Esophagus muscularis mucosa (tissue), 3 donors: ENCODE results near the gene POFUT2.

Experiments used
- POLR2A ChIP-seq: fragments of 450-650 bp; IDR thresholded peaks from one replicate; pipeline ENCODE4 v1.6.1; 2017; ENCODE audit warnings: antibody characterized with exemption, moderate library complexity, mild to moderate bottlenecking, low read depth
- POLR2AphosphoS5 ChIP-seq, 2 donors: sonication (generic); formaldehyde crosslinking; IDR thresholded peaks; one replicate each; pipeline ENCODE4 v1.6.1; 2017; ENCODE audit warnings: antibody characterized with exemption in 2 of 2
- TF ChIP-seq, protein P1 (sequence below), 3 experiments: fragments of 200-600 bp in 2 of 3; fragments of 450-650 bp in 1 of 3; sonication (generic) in 2 of 3; IDR thresholded peaks; one replicate each; pipeline ENCODE4 v1.5.1; 2017 to 2019; ENCODE audit warnings: antibody characterized with exemption in 3 of 3, mild to moderate bottlenecking in 2 of 3, moderate library complexity in 1 of 3

- no peak for TF ChIP-seq POLR2A
- TF ChIP-seq, protein P1, sequence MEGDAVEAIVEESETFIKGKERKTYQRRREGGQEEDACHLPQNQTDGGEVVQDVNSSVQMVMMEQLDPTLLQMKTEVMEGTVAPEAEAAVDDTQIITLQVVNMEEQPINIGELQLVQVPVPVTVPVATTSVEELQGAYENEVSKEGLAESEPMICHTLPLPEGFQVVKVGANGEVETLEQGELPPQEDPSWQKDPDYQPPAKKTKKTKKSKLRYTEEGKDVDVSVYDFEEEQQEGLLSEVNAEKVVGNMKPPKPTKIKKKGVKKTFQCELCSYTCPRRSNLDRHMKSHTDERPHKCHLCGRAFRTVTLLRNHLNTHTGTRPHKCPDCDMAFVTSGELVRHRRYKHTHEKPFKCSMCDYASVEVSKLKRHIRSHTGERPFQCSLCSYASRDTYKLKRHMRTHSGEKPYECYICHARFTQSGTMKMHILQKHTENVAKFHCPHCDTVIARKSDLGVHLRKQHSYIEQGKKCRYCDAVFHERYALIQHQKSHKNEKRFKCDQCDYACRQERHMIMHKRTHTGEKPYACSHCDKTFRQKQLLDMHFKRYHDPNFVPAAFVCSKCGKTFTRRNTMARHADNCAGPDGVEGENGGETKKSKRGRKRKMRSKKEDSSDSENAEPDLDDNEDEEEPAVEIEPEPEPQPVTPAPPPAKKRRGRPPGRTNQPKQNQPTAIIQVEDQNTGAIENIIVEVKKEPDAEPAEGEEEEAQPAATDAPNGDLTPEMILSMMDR (IDR thresholded peaks at IDR 0.05) = no peak
- TF ChIP-seq POLR2AphosphoS5 (IDR thresholded peaks at IDR 0.05) = no peak
These were observed 60.0 kb downstream of the POFUT2 start for GRCh38 chr21:45227735-45228134.
